Measurements from ENCODE around the gene RAB35. TPM values are rescaled to one million over a fixed set of nuclear protein-coding genes. Genes with fewer than 3 reads are reported as not detected.

RAB35 gene
- total and polyA plus RNA-seq, 9 donors = 14.1 to 48.5 (median 39.3) TPM

DNA sequence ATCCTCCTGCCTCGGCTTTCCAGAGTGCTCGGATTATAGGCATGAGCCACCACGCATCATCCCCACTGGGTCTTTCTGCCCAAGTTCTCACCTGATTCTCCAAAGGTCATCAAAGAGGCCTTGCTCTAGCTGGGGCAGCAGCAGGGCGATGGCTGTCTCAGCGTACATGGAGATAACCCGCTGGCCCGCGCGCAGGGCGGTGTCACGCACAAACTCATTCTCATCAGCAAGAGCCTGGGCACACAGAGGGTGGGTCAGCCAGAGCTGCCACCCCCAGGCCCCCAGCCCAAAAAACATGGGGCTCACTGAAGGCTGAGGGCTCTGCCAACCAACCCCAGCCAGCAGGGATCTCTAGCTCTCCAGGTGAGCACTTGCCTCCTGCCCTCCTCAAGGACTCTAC, 27.7 kb upstream of the RAB35 start:
- no peaks in the 10 kb centered on the region for H3K27me3 ChIP-seq
- no peak overlapping the region for H3K4me3 ChIP-seq
- intact Hi-C loops (cut with DNase I) = no loop called here
- DNase-seq = no peak
- 95 to 96% (median 96%) methylated on average over 11 of the region's 11 CpGs for WGBS, 3 donors
- H3K9me3 ChIP-seq = no peaks in the 10 kb centered on the region
- H3K4me1 ChIP-seq (ENCODE audit: insufficient read depth) = no peaks in the 10 kb centered on the region
- no peak overlapping the region for H3K27ac ChIP-seq
- no peaks in the 10 kb centered on the region for H3K36me3 ChIP-seq
- TF ChIP-seq, protein P1, sequence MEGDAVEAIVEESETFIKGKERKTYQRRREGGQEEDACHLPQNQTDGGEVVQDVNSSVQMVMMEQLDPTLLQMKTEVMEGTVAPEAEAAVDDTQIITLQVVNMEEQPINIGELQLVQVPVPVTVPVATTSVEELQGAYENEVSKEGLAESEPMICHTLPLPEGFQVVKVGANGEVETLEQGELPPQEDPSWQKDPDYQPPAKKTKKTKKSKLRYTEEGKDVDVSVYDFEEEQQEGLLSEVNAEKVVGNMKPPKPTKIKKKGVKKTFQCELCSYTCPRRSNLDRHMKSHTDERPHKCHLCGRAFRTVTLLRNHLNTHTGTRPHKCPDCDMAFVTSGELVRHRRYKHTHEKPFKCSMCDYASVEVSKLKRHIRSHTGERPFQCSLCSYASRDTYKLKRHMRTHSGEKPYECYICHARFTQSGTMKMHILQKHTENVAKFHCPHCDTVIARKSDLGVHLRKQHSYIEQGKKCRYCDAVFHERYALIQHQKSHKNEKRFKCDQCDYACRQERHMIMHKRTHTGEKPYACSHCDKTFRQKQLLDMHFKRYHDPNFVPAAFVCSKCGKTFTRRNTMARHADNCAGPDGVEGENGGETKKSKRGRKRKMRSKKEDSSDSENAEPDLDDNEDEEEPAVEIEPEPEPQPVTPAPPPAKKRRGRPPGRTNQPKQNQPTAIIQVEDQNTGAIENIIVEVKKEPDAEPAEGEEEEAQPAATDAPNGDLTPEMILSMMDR (IDR thresholded peaks at IDR 0.05) = no peak
- no peak for TF ChIP-seq POLR2A (IDR thresholded peaks at IDR 0.05)
- no peak for TF ChIP-seq EP300 (IDR thresholded peaks at IDR 0.05)

DNA sequence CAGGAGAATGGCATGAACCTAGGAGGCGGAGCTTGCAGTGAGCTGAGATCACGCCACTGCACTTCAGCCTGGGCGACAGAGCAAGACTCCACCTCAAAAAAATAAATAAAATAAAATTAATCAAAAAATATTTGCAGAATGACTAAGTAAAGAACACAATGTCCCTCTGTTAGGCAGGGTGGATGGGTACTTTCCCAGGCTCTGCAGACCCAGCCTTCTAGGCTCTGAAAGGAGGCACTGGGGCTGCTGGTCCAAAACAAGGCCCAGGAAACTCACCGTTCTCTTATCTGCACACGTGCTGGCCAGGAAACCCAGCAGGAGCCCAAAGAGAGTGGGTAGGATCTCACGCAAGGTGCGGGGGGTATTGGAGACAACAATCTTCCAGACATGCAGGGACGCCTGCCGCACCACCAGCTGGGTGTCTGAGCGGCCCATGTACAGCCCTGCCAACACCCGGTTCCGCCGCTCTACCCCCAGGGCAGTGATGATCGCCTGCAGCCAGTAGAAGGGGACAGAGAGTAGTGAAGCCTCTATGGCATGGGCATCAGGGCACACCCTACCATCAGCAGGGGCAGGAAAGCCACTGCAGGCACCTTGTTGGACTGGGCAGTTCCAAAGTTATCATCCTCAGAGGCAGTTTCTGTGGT, 25.8 kb upstream of the RAB35 start:
- Histone ChIP-seq H3K9me3 (no peaks in the 10 kb centered on the region), H3K36me3 (no peaks in the 10 kb centered on the region), H3K27ac (no peak overlapping the region), H3K4me1 (ENCODE audit: insufficient read depth) (no peaks in the 10 kb centered on the region), H3K4me3 (no peak overlapping the region), H3K27me3 (no peaks in the 10 kb centered on the region)
- no peak for TF ChIP-seq POLR2A (IDR thresholded peaks at IDR 0.05)
- TF ChIP-seq, protein P1 (IDR thresholded peaks at IDR 0.05) = no peak
- no peak for TF ChIP-seq EP300 (IDR thresholded peaks at IDR 0.05)
- intact Hi-C loops (cut with DNase I) = no loop called here
- 90 to 93% (median 92%) methylated on average over 14 of the region's 14 CpGs for WGBS, 3 donors
- DNase-seq = no peak

DNA sequence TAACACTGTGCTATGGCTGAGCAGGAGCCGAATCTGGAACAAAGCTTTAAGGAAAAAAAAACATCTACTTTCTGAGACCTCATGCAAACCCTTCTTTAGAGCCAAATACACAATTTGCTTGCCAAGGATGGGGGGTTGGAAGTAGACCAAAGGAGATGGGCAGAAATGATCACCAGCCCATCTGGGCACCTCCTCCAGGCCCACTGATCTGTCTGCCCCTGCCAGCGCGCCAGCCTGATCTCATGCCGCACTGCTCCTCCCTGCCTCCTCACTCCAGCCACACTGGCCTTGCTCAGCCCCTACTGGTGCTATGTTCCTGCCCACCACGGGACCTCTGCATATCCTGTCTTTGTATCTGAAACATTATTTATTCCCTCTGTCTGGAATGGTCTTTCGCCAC, 24.8 kb upstream of the RAB35 start:
- Histone ChIP-seq H3K36me3 (no peaks in the 10 kb centered on the region), H3K4me1 (ENCODE audit: insufficient read depth) (no peaks in the 10 kb centered on the region), H3K9me3 (no peaks in the 10 kb centered on the region), H3K27ac (no peak overlapping the region), H3K27me3 (no peaks in the 10 kb centered on the region), H3K4me3 (no peak overlapping the region)
- 76 to 88% (median 76%) methylated on average over 6 of the region's 6 CpGs for WGBS, 3 donors
- intact Hi-C loops (cut with DNase I) = no loop called here
- DNase-seq = no peak
- TF ChIP-seq, protein P1 (IDR thresholded peaks at IDR 0.05) = no peak
- no peak for TF ChIP-seq EP300 (IDR thresholded peaks at IDR 0.05)
- TF ChIP-seq POLR2A (IDR thresholded peaks at IDR 0.05) = no peak

DNA sequence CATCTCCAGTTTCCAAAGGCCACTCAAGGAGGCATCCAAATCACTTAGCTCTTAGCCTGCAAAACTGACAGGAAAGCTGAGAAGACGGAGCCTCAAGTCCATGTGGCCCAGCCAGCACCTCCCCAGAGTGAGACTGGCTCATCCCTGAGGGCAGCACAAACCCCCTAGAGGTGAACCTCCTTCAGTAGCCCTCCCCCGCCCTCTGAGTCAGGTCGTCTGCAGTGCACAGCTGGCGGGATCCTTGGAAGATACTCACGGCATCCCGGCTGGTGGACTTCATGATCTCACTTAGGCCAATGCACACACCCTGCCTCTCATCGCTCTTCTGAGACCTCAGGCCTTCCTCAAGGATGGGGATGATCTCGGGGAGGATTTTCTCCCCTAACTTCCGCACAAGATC, 24.1 kb upstream of the RAB35 start:
- TF ChIP-seq EP300 (IDR thresholded peaks at IDR 0.05) (no peak), POLR2A (IDR thresholded peaks at IDR 0.05) (no peak)
- TF ChIP-seq, protein P1 (IDR thresholded peaks at IDR 0.05) = no peak
- Histone ChIP-seq H3K27me3 (no peaks in the 10 kb centered on the region), H3K9me3 (no peaks in the 10 kb centered on the region), H3K27ac (no peak overlapping the region), H3K4me1 (ENCODE audit: insufficient read depth) (no peaks in the 10 kb centered on the region), H3K36me3 (no peaks in the 10 kb centered on the region), H3K4me3 (no peak overlapping the region)
- intact Hi-C loops (cut with DNase I) = no loop called here
- WGBS, 3 donors = 79 to 86% (median 81%) methylated on average over 9 of the region's 9 CpGs
- no peak for DNase-seq

All from ovary (tissue), 9 donors.